Vagina (tissue), 2 donors: ENCODE results near the gene SPEG. TPM values are rescaled to one million over a fixed set of nuclear protein-coding genes. Genes with fewer than 3 reads are reported as not detected.
A peak's percentile ranks its signal among the peaks of the same experiment; 100 is the strongest.

Experiments used
- DNase-seq, 2 donors: peaks; one replicate each; pipeline ENCODE4 v3.0.0-alpha.2; 2017; ENCODE audit errors: extremely low spot score in 2 of 2
- H3K27ac ChIP-seq: fragments of 200-600 bp; sonication (generic); one replicate; pipeline ENCODE4 v1.5.1; 2019
- H3K27me3 ChIP-seq: fragments of 200-600 bp; sonication (generic); one replicate; pipeline ENCODE4 v1.5.1; 2019
- H3K36me3 ChIP-seq, 2 donors: fragments of 200-600 bp; sonication (generic); one replicate each; pipeline ENCODE4 v1.5.1; 2017 to 2019
- H3K4me1 ChIP-seq: fragments of 200-600 bp; sonication (generic); one replicate; pipeline ENCODE4 v1.5.1; 2019
- H3K4me3 ChIP-seq, 2 donors: fragments of 200-600 bp; sonication (generic); 1 replicate in 1 of 2; 2 replicates in 1 of 2; pipeline ENCODE4 v1.5.1; 2016 to 2019
- H3K9me3 ChIP-seq: fragments of 200-600 bp; sonication (generic); one replicate; pipeline ENCODE4 v1.5.1; 2019
- CTCF ChIP-seq, 3 experiments: fragments of 450-650 bp in 2 of 3; fragments of 200-600 bp in 1 of 3; sonication (generic) in 1 of 3; IDR thresholded peaks; one replicate each; pipeline ENCODE4 v1.5.1; 2017 to 2019; ENCODE audit warnings: antibody characterized with exemption in 3 of 3, mild to moderate bottlenecking in 2 of 3, moderate library complexity in 2 of 3
- POLR2A ChIP-seq, 2 donors: fragments of 450-650 bp; IDR thresholded peaks; one replicate each; pipeline ENCODE4 v1.6.1; 2017; ENCODE audit warnings: antibody characterized with exemption in 2 of 2, mild to moderate bottlenecking in 2 of 2, moderate library complexity in 2 of 2
- POLR2AphosphoS5 ChIP-seq, 2 donors: sonication (generic); formaldehyde crosslinking; IDR thresholded peaks; one replicate each; pipeline ENCODE4 v1.9.0; 2017; ENCODE audit warnings: antibody characterized with exemption in 2 of 2, mild to moderate bottlenecking in 2 of 2, low read depth in 1 of 2; ENCODE audit not compliant: insufficient read depth in 1 of 2
- intact Hi-C: fragments of 100-400 bp; cut with DNase I; formaldehyde crosslinking; loops from one replicate; pipeline ENCODE4 v1.15.1; 2023
- total RNA-seq: library from RNA; depleted of rRNA; stranded (reverse); fragments of >200 nt; gene quantifications from one replicate; pipeline ENCODE4 v1.2.3, GENCODE V29; 2016

The SPEG gene
- total RNA-seq, 1 donor from 2014 or later, result 28.2 TPM

DNA sequence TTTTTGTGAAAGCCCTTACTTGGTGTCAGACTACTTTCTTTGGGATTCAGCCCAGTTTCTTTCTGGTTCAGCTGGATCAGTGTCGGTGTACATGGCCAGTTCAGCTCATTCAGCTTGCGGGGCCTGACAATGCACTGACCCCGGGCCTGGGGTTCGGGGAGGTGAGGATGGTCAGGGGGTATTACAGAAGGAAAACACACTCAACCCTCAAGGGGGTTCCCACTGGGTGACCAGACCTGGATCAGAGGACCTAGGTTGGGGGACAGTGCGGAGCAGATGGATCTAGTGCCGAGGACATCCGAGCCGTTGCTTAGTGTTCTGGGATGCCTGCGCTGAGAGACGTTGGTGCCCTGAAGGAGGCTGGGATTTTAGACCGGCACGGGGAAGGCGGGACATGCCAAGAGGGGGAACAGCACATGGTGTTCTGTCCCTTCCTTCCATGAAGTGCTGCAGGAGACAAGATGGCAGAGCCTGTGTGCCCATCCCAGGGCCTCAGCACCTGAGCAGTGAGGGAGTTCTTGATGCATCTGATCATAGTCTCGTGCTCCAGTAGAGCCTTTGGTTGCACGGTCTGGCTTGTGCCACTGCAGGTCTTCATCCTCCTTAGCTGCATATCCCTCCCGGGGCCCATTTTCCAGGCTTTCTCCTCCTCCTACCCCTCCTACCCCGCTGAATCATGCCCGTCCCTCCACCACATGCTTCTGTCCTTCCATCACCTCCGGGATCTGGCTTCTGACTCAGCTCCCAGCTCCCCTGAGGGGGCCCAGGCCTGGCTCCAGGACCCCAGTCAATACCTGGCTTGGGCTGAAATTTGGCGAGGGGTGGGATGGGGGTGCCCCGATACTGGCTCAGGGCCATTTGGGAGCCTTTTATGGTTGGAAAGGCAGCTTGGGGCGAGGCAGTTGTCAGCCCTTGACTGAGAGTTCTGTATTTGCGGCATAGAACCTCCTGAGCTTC is 18.0 kb downstream of the SPEG start:
- peak in 1 of 2 donors; percentile 95 for DNase-seq
- Histone ChIP-seq H3K9me3 (no peaks in the 10 kb centered on the region), H3K27ac (peak overlapping the region; percentile 88), H3K4me1 (peaks cover 49% of the 10 kb centered on the region), H3K36me3 (no peaks in the 10 kb centered on the region), H3K27me3 (no peaks in the 10 kb centered on the region), H3K4me3 (peak overlapping the region in 1 of 2 donors; percentile 7)
- intact Hi-C loops, result no loop called here
- TF ChIP-seq POLR2A (IDR thresholded peaks at IDR 0.05) (no peak), POLR2AphosphoS5 (IDR thresholded peaks at IDR 0.05; ENCODE audit: insufficient read depth in 1 of 2, low read depth in 1 of 2) (peak; percentile 73 to 77), CTCF (IDR thresholded peaks at IDR 0.05) (no peak)

DNA sequence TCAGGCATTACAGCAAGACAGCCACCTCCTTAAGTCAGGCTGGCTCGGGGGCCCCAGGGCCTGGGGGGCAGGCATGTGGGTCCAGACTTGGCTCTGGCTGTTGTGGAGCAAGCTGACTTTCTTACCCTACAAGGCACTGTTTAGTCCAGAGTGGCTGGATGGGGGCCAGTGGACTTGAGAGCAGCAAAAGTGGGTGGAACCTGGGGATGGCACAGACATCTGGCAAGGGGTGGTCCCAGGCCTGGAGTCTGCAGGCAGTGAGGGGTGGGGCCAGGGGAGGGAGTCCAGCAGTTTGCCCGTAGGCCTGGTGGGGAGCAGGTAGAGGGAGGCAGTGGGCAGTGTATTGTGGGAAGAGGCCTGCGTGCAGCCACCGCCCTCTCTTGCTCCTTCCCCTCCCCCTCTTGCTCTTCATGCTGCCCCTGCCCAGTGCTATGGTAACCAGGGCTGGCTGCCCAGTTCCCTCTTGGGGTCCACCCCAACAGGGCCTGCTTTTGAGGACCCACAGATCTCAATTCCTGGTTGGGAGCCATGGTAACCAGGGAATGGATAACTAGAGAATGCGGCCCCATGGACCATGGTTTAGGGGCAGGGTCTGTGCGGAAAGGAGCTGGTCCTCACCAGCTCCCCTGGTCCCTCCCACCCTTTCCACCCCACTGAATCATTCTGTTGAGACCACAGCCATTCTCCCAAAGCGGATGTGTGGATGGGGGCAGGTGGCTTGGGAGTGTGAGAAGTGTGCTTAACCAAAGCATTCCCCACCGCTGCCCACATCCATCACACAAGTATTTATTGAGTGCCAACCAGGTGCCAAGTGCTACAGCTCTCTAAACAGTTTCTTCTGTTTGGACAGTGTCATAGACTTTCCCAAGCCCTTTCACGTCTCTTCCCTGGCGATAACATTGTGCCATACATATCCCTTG is 19.3 kb downstream of the SPEG start:
- intact Hi-C loops, result no loop called here
- Histone ChIP-seq H3K9me3 (no peaks in the 10 kb centered on the region), H3K27me3 (no peaks in the 10 kb centered on the region), H3K4me1 (peaks cover 60% of the 10 kb centered on the region), H3K36me3 (no peaks in the 10 kb centered on the region), H3K27ac (peak overlapping the region; percentile 88), H3K4me3 (no peak overlapping the region)
- DNase-seq, result no peak
- TF ChIP-seq POLR2A (IDR thresholded peaks at IDR 0.05) (no peak), CTCF (IDR thresholded peaks at IDR 0.05) (no peak), POLR2AphosphoS5 (IDR thresholded peaks at IDR 0.05; ENCODE audit: insufficient read depth in 1 of 2, low read depth in 1 of 2) (peak; percentile 13 to 25)

DNA sequence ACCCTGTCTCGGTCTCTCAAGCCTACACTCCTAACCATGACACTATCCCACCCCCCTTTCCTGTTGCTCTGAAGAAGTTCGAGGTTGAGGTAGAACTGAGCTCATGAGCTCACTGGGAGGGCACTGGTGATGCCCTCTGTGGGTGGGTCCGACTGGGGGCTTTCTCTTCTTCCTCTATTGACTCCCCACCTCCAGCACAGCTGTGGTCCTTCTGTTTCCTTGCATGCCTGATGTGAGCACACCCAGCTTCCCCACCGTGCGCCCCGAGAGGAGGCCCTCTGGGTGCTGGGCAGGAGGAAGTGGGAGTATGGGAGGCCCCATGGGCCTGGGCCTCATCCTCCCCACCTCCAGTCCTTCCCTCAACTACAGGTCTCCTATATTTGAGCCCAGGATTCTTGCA is 20.9 kb downstream of the SPEG start:
- H3K4me1 ChIP-seq, result peaks cover 76% of the 10 kb centered on the region
- DNase-seq, result no peak
- H3K27ac ChIP-seq, result peak overlapping the region; percentile 17
- H3K27me3 ChIP-seq, result no peaks in the 10 kb centered on the region
- TF ChIP-seq POLR2A (IDR thresholded peaks at IDR 0.05), result no peak
- TF ChIP-seq POLR2AphosphoS5 (IDR thresholded peaks at IDR 0.05; ENCODE audit: insufficient read depth in 1 of 2, low read depth in 1 of 2), result no peak
- no peak for TF ChIP-seq CTCF (IDR thresholded peaks at IDR 0.05)
- H3K36me3 ChIP-seq, result no peaks in the 10 kb centered on the region
- H3K4me3 ChIP-seq, result no peak overlapping the region
- H3K9me3 ChIP-seq, result no peaks in the 10 kb centered on the region
- intact Hi-C loops, result no loop called here

GRCh38 chr2:219457784-219458369 is 23.2 kb downstream of the SPEG start:
- peak overlapping the region; percentile 78 for H3K27ac ChIP-seq
- no peaks in the 10 kb centered on the region for H3K9me3 ChIP-seq
- H3K36me3 ChIP-seq, result no peaks in the 10 kb centered on the region
- H3K27me3 ChIP-seq, result no peaks in the 10 kb centered on the region
- DNase-seq, result no peak
- no peak for TF ChIP-seq POLR2AphosphoS5 (IDR thresholded peaks at IDR 0.05; ENCODE audit: insufficient read depth in 1 of 2, low read depth in 1 of 2)
- TF ChIP-seq CTCF (IDR thresholded peaks at IDR 0.05), result no peak
- no peak for TF ChIP-seq POLR2A (IDR thresholded peaks at IDR 0.05)
- intact Hi-C loops, result no loop called here
- H3K4me3 ChIP-seq, result no peak overlapping the region
- peaks cover 77% of the 10 kb centered on the region for H3K4me1 ChIP-seq
